ENCODE results near the gene PHF2.

- TF ChIP-seq CTCF (IDR thresholded peaks at IDR 0.05; ENCODE audit: control extremely low read depth in 1 of 3, insufficient read depth in 1 of 3, low read depth in 1 of 3, low read length in 3 of 3) (no peak), RNF2 (IDR thresholded peaks at IDR 0.05; ENCODE audit: borderline replicate concordance, low read depth, low read length, missing control alignments, poor library complexity, severe bottlenecking) (no peak), RFX5 (IDR thresholded peaks at IDR 0.05; ENCODE audit: borderline replicate concordance, low read depth, low read length) (no peak), ASH2L (IDR thresholded peaks at IDR 0.05; ENCODE audit: low read length) (no peak), EZH2 (IDR thresholded peaks at IDR 0.05; ENCODE audit: low read depth, low read length, severe bottlenecking) (no peak), EP300 (IDR thresholded peaks at IDR 0.05; ENCODE audit: borderline replicate concordance in 1 of 2, low read depth in 2 of 2, low read length in 2 of 2) (no peak), JUN (IDR thresholded peaks at IDR 0.05; ENCODE audit: low read depth, low read length) (no peak), POLR2A (IDR thresholded peaks at IDR 0.05; ENCODE audit: control extremely low read depth in 1 of 2, low read depth in 2 of 2, low read length in 2 of 2) (no peak), GTF2F1 (IDR thresholded peaks at IDR 0.05; ENCODE audit: borderline replicate concordance, low read depth, low read length) (no peak)
Observed at GRCh38 chr9:93664549-93665120, 88.3 kb downstream of the PHF2 start.

All from H1 (cell line).